HEK293 (cell line): ENCODE measurements around the gene PIANP.

ENCODE experiments used
- ATF2 ChIP-seq: fragments of 450-650 bp; formaldehyde crosslinking; IDR thresholded peaks from 2 replicates; pipeline ENCODE4 v1.5.1; 2016; ENCODE audit warnings: missing biosample characterization, missing genetic modification characterization, low read depth
- ELK4 ChIP-seq: IDR thresholded peaks from 2 replicates; pipeline ENCODE4 v1.6.1; 2011; ENCODE audit warnings: mild to moderate bottlenecking, low read depth, low read length, borderline replicate concordance
- HOXA7 ChIP-seq: sonication (generic); formaldehyde crosslinking; IDR thresholded peaks from 2 replicates; pipeline ENCODE4 v1.8.1; 2022; ENCODE audit warnings: missing genetic modification reagents, borderline replicate concordance
- HOXC10 ChIP-seq: sonication (generic); formaldehyde crosslinking; IDR thresholded peaks from 2 replicates; pipeline ENCODE4 v1.8.1; 2023; ENCODE audit warnings: mild to moderate bottlenecking, missing genetic modification reagents
- HOXD13 ChIP-seq: sonication (generic); formaldehyde crosslinking; IDR thresholded peaks from 2 replicates; pipeline ENCODE4 v1.8.0; 2022; ENCODE audit warnings: missing genetic modification reagents, borderline replicate concordance
- KLF9 ChIP-seq: fragments of 450-650 bp; formaldehyde crosslinking; IDR thresholded peaks from 2 replicates; pipeline ENCODE4 v1.5.1; 2016; ENCODE audit warnings: missing biosample characterization, missing genetic modification characterization, low read depth
- RBAK ChIP-seq: fragments of 450-650 bp; formaldehyde crosslinking; IDR thresholded peaks from 2 replicates; pipeline ENCODE4 v1.5.1; 2016; ENCODE audit warnings: missing biosample characterization, missing genetic modification characterization
- SETDB1 ChIP-seq: IDR thresholded peaks from one replicate; pipeline ENCODE4 v1.6.1; 2017; ENCODE audit warnings: mild to moderate bottlenecking, low read length, moderate library complexity, mixed read lengths; ENCODE audit not compliant: insufficient read length
- ZBTB11 ChIP-seq: fragments of 450-650 bp; formaldehyde crosslinking; conservative IDR thresholded peaks from 2 replicates; pipeline ENCODE4 v1.5.1; 2016; ENCODE audit warnings: low read depth, missing biosample characterization, missing genetic modification characterization
- ZBTB8A ChIP-seq: fragments of 450-650 bp; formaldehyde crosslinking; IDR thresholded peaks from 2 replicates; pipeline ENCODE4 v1.5.1; 2016; ENCODE audit warnings: missing biosample characterization, missing genetic modification characterization
- ZNF169 ChIP-seq: fragments of 450-650 bp; formaldehyde crosslinking; IDR thresholded peaks from 2 replicates; pipeline ENCODE4 v1.5.1; 2016; ENCODE audit warnings: missing biosample characterization, missing genetic modification characterization
- ZNF214 ChIP-seq: fragments of 450-650 bp; formaldehyde crosslinking; IDR thresholded peaks from 2 replicates; pipeline ENCODE4 v1.5.1; 2017; ENCODE audit warnings: missing biosample characterization, mild to moderate bottlenecking, missing genetic modification characterization, borderline replicate concordance
- ZNF23 ChIP-seq: fragments of 450-650 bp; formaldehyde crosslinking; IDR thresholded peaks from 2 replicates; pipeline ENCODE4 v1.5.1; 2016; ENCODE audit warnings: missing biosample characterization, missing genetic modification characterization, borderline replicate concordance
- ZNF239 ChIP-seq: fragments of 450-650 bp; formaldehyde crosslinking; IDR thresholded peaks from 2 replicates; pipeline ENCODE4 v1.5.1; 2016; ENCODE audit warnings: missing biosample characterization, missing genetic modification characterization
- ZNF26 ChIP-seq: fragments of 450-650 bp; formaldehyde crosslinking; IDR thresholded peaks from 2 replicates; pipeline ENCODE4 v1.5.1; 2016; ENCODE audit warnings: missing biosample characterization, missing genetic modification characterization
- ZNF311 ChIP-seq: fragments of 450-650 bp; formaldehyde crosslinking; IDR thresholded peaks from 2 replicates; pipeline ENCODE4 v1.5.1; 2017; ENCODE audit warnings: missing biosample characterization, missing genetic modification characterization, borderline replicate concordance
- ZNF391 ChIP-seq: fragments of 450-650 bp; formaldehyde crosslinking; IDR thresholded peaks from 2 replicates; pipeline ENCODE4 v1.5.1; 2016; ENCODE audit warnings: low read depth, missing biosample characterization, missing genetic modification characterization, borderline replicate concordance
- ZNF514 ChIP-seq: fragments of 450-650 bp; formaldehyde crosslinking; IDR thresholded peaks from 2 replicates; pipeline ENCODE4 v1.5.1; 2016; ENCODE audit warnings: missing biosample characterization, missing genetic modification characterization
- ZNF549 ChIP-seq: fragments of 450-650 bp; IDR thresholded peaks from 2 replicates; pipeline ENCODE4 v1.5.1; 2018; ENCODE audit warnings: missing biosample characterization, missing genetic modification characterization, mild to moderate bottlenecking, inconsistent platforms, moderate library complexity
- ZNF621 ChIP-seq: fragments of 450-650 bp; formaldehyde crosslinking; IDR thresholded peaks from 2 replicates; pipeline ENCODE4 v1.5.1; 2017; ENCODE audit warnings: missing biosample characterization, missing genetic modification characterization
- ZNF664 ChIP-seq: fragments of 450-650 bp; formaldehyde crosslinking; IDR thresholded peaks from 2 replicates; pipeline ENCODE4 v1.5.1; 2016; ENCODE audit warnings: missing biosample characterization, missing genetic modification characterization
- ZNF707 ChIP-seq: fragments of 450-650 bp; formaldehyde crosslinking; IDR thresholded peaks from 2 replicates; pipeline ENCODE4 v1.5.1; 2016; ENCODE audit warnings: missing biosample characterization, missing genetic modification characterization
- ZNF747 ChIP-seq: fragments of 450-650 bp; formaldehyde crosslinking; IDR thresholded peaks from 2 replicates; pipeline ENCODE4 v1.5.1; 2016; ENCODE audit warnings: missing biosample characterization, missing genetic modification characterization
- ZNF792 ChIP-seq: fragments of 450-650 bp; formaldehyde crosslinking; IDR thresholded peaks from 2 replicates; pipeline ENCODE4 v1.5.1; 2016; ENCODE audit warnings: missing biosample characterization, missing genetic modification characterization
- TF ChIP-seq, protein P1 (sequence below): fragments of 450-650 bp; formaldehyde crosslinking; IDR thresholded peaks from 2 replicates; pipeline ENCODE4 v1.5.1; 2016; ENCODE audit warnings: missing biosample characterization, missing genetic modification characterization
- TF ChIP-seq, protein P2 (sequence below): fragments of 450-650 bp; formaldehyde crosslinking; IDR thresholded peaks from 2 replicates; pipeline ENCODE4 v1.5.1; 2016; ENCODE audit warnings: missing biosample characterization, missing genetic modification characterization
- TF ChIP-seq, protein P3 (sequence below): fragments of 450-650 bp; formaldehyde crosslinking; IDR thresholded peaks from 2 replicates; pipeline ENCODE4 v1.5.1; 2016; ENCODE audit warnings: missing biosample characterization, missing genetic modification characterization

PIANP gene

GRCh38 chr12:6688999-6689882, 11.4 kb downstream of the PIANP start, which contains the start of gene ZNF384 (continued):
- TF ChIP-seq ZNF311 (tag by site-specific recombination) = no peak
- no peak for TF ChIP-seq HOXC10
- TF ChIP-seq ZNF239 = peak; percentile 20; the same call in 1 of the 2 replicates
- no peak for TF ChIP-seq ZNF747
- TF ChIP-seq KLF9 (tag by site-specific recombination) = peak; percentile 96
- no peak for TF ChIP-seq ZNF514 (tag by site-specific recombination)
- TF ChIP-seq ZNF26 = no peak
- TF ChIP-seq ZNF169 (tag by site-specific recombination) = no peak
- TF ChIP-seq ZNF621 (tag by site-specific recombination) = no peak
- TF ChIP-seq ELK4 = peak; percentile 86
- TF ChIP-seq, protein P1, sequence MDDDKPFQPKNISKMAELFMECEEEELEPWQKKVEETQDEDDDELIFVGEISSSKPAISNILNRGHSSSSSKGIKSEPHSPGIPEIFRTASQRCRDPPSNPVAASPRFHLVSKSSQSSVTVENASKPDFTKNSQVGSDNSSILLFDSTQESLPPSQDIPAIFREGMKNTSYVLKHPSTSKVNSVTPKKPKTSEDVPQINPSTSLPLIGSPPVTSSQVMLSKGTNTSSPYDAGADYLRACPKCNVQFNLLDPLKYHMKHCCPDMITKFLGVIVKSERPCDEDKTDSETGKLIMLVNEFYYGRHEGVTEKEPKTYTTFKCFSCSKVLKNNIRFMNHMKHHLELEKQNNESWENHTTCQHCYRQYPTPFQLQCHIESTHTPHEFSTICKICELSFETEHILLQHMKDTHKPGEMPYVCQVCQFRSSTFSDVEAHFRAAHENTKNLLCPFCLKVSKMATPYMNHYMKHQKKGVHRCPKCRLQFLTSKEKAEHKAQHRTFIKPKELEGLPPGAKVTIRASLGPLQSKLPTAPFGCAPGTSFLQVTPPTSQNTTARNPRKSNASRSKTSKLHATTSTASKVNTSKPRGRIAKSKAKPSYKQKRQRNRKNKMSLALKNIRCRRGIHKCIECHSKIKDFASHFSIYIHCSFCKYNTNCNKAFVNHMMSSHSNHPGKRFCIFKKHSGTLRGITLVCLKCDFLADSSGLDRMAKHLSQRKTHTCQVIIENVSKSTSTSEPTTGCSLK (tag by site-specific recombination) = no peak
- peak; percentile 64; the same call in 1 of the 2 replicates for TF ChIP-seq ZNF391
- TF ChIP-seq RBAK (tag by site-specific recombination) = no peak
- TF ChIP-seq ZNF664 (tag by site-specific recombination) = no peak
- no peak for TF ChIP-seq ZNF549 (tag by site-specific recombination)
- TF ChIP-seq HOXD13 = no peak
- no peak for TF ChIP-seq ZNF707 (tag by site-specific recombination)
- TF ChIP-seq, protein P2, sequence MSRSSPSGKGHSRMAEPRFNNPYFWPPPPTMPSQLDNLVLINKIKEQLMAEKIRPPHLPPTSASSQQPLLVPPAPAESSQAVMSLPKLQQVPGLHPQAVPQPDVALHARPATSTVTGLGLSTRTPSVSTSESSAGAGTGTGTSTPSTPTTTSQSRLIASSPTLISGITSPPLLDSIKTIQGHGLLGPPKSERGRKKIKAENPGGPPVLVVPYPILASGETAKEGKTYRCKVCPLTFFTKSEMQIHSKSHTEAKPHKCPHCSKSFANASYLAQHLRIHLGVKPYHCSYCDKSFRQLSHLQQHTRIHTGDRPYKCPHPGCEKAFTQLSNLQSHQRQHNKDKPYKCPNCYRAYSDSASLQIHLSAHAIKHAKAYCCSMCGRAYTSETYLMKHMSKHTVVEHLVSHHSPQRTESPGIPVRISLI (tag by site-specific recombination) = no peak
- TF ChIP-seq ZNF23 (tag by site-specific recombination) = no peak
- TF ChIP-seq HOXA7 (CRISPR knock-in tag) = no peak
- no peak for TF ChIP-seq SETDB1
- TF ChIP-seq ZBTB11 (tag by site-specific recombination) = peak; percentile 99
- 0 out of 2 replicates have a peak, but pooled peaks have one; percentile 16 for TF ChIP-seq ZNF792
- peak; percentile 78 for TF ChIP-seq ZBTB8A (tag by site-specific recombination)
- TF ChIP-seq ATF2 = no peak
- no peak for TF ChIP-seq ZNF214 (tag by site-specific recombination)
- TF ChIP-seq, protein P3, sequence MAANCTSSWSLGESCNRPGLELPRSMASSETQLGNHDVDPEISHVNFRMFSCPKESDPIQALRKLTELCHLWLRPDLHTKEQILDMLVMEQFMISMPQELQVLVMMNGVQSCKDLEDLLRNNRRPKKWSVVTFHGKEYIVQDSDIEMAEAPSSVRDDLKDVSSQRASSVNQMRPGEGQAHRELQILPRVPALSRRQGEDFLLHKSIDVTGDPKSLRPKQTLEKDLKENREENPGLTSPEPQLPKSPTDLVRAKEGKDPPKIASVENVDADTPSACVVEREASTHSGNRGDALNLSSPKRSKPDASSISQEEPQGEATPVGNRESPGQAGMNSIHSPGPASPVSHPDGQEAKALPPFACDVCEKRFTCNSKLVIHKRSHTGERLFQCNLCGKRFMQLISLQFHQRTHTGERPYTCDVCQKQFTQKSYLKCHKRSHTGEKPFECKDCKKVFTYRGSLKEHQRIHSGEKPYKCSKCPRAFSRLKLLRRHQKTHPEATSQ = peak; percentile 62; the same call in 1 of the 2 replicates
